HG02798 (cell line): Measurements from ENCODE around the gene ATP5PO.
"Not testable (repeated sequence)": the region's sequence is repeated elsewhere in the genome, so short reads cannot be mapped to it uniquely, and the experiment has no call there.

Experiments used
- ATAC-seq: cut with Tn5 transposase; IDR thresholded peaks from one replicate; pipeline ENCODE4 v1.9.1; 2021; ENCODE audit warnings: mild to moderate bottlenecking; ENCODE audit not compliant: unreplicated experiment, poor library complexity

Gene ATP5PO

GRCh38 chr21:33872881-33873515 lies 42.6 kb downstream of the ATP5PO start:
- ATAC-seq: no peak

DNA sequence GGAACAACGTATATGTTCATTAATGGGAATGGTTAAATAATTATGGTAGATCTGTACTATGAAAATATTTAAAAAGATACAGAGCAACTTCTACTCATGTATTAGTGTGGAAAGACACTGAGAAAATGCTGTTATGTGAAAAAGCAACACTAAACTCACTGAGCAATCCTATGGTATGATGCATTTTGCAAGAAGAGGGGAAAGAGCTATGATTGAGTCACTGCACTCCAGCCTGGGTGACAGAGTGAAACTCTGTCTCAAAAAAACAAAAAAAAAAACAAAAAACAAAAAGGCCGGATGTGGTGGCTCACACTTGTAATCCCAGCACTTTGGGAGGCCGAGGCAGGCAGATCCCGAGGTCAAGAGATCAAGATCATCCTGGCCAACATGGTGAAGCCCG lies 44.4 kb downstream of the ATP5PO start:
- ATAC-seq: no peak

DNA sequence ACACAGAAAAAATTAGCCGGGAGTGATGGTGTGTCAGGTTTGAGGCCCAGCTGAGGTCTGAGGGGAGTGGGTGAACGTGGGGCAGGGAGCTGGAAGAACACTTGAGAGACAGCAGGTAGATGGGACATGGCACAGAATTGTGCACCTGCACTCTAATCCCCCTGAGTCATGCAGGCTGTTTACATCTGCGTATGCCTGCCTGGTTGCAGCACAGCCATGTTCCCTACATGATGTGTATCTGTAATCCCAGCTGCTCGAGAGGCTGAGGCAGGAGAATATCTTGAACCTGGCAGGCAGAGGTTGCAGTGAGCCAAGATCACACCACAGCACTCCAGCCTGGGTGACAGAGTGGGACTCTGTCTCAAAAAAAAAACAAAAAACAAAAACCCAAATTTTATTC lies 44.8 kb downstream of the ATP5PO start:
- ATAC-seq: no peak

DNA sequence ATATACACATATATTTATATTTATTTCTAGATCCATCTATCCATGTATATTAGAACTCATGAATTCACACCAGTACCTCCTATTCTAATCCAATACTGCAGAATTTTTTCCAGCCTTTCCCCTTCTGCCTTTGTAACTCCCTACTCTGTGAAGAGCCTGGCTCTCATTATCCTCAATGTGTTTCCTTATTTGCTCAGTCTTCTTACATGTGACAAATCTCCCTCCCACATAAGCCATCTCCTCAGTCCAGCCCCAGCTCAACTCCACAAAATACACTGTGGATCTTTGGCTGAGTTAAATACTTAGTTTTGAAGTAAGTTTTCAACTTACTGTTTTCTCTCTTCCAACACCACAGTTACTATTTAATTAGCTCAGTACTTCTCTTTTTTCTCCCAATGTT lies 45.7 kb downstream of the ATP5PO start:
- ATAC-seq: no peak

- not testable (repeated sequence) for ATAC-seq
These were observed 47.7 kb downstream of the ATP5PO start for GRCh38 chr21:33867868-33868267.

DNA sequence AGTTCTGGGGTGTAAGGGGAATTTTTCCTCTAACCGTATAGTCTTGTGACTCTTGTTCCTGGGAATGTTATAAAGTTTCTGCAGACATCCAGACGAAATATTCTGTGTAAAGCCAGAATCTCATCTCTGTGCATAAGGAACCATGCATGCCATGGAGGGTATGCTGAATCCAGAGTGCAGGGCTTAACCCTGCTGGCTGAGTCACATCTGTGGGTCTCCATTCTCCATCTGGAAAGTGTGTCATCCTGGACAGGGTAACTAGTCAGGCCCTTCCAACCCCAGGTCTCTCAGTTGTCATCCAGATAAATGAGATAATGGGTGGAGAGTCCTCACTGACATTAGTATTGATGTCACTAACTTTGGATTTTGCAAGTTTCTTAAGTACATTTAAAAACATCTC lies 48.8 kb downstream of the ATP5PO start:
- no peak for ATAC-seq

- no peak for ATAC-seq
These were observed 49.5 kb downstream of the ATP5PO start for GRCh38 chr21:33865996-33866575.

DNA sequence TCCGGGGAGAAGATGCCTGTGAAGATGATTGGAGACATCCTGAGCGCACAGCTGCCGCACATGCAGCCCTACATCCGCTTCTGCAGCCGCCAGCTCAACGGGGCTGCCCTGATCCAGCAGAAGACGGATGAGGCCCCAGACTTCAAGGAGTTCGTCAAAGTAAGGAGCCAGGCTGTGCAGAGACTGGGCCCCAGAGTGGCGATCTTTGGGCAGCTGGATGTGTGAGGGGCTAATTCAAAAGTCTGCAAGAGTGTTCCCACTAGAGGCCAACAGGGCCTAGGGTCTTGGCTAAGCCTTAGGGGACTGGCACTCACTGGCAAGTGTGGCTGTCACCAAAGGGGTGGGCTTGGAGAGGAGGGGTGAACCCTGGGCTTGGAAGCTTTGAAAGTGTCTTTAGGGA lies 50.4 kb downstream of the ATP5PO start:
- no peak for ATAC-seq

GRCh38 chr21:33864150-33864549 lies 51.5 kb downstream of the ATP5PO start:
- no peak for ATAC-seq

DNA sequence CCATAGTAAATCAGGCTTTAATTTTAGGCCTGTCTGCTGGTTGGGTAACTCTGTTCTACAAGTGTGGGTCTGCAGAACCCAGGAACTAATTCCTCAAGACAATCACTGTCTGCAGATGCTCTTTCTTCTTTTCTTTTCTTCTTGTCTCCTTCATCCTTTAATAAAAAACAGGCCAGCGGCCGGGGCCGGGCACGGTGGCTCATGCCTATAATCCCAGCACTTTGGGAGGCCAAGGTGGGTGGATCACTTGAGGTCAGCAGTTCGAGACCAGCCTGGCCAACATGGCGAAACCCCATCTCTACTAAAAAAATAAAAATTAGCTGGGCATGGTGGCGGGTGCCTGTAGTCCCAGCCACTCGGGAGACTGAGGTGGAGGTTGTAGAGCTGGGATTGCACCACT lies 52.4 kb downstream of the ATP5PO start:
- ATAC-seq: not testable (repeated sequence)

- no peak for ATAC-seq
These were observed 54.5 kb downstream of the ATP5PO start for GRCh38 chr21:33861125-33861524.

GRCh38 chr21:33860332-33860879 lies 55.2 kb downstream of the ATP5PO start:
- ATAC-seq: no peak

DNA sequence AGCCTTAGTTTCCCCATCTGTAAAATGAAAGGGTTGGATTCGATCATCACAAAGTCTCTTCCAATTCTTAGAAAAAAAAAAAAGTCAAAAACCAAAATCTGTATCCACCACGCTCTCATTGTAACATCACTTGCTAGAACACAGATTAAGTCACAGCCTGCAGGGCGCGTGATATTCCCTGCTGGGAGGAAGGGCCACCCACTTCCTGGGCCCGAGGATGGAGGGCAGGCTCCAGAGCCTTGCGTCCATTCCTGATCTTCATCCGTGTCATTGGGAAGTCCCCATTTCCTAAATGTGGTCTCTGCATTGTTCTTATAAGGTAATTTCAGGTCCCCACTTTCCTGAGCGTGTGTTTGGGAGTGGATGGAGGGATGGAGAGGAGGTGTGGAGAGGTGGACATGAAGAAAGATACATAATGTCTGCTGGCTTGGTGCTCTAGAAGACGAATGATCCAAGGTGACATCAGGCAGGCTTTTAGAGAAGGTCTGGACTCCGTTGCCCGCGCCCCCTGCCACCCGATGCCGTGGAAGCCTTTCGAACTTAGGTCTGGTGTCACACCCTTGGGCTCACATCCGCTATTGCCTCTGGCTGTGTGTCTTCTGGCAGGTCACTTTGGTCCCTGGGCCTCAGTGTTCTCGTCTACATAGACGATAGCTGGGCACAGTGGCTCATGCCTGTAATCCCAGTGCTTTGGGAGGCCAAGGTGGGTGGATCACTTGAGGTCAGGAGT lies 56.1 kb downstream of the ATP5PO start:
- no peak for ATAC-seq

GRCh38 chr21:33858667-33859372 lies 56.8 kb downstream of the ATP5PO start:
- no peak for ATAC-seq

GRCh38 chr21:33857846-33858666 lies 57.5 kb downstream of the ATP5PO start:
- ATAC-seq: no peak

GRCh38 chr21:33856893-33857527 lies 58.6 kb downstream of the ATP5PO start:
- no peak for ATAC-seq

- ATAC-seq: no peak
These were observed 60.4 kb downstream of the ATP5PO start for GRCh38 chr21:33855190-33855589.

DNA sequence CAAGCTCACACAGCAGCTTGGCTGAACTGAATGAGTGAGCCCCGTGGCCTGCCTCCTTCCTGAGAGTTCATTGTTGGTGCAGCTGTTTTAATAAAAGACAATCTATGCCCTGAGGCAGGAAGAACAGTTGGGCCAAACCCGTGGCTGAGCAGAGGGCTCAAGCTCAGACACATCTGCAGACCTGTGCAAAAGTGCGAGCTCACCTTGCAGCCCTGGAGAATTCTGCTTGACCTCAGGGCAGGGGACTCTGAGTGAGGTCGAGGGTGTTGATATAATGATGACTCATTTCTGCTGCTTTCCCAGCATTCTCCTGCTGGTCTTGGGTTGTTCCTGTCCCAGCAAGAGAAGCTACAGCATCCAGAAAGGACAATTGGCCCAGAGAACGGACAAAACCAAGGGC lies 61.0 kb downstream of the ATP5PO start:
- ATAC-seq: no peak
